HG03039 (cell line): ENCODE data around the gene COL23A1.
"Not testable (repeated sequence)": the region's sequence is repeated elsewhere in the genome, so short reads cannot be mapped to it uniquely, and the experiment has no call there.

ENCODE experiments used
- ATAC-seq: cut with Tn5 transposase; IDR thresholded peaks from one replicate; pipeline ENCODE4 v1.9.1; 2021; ENCODE audit warnings: mild to moderate bottlenecking, moderate library complexity; ENCODE audit not compliant: unreplicated experiment

The COL23A1 gene

DNA sequence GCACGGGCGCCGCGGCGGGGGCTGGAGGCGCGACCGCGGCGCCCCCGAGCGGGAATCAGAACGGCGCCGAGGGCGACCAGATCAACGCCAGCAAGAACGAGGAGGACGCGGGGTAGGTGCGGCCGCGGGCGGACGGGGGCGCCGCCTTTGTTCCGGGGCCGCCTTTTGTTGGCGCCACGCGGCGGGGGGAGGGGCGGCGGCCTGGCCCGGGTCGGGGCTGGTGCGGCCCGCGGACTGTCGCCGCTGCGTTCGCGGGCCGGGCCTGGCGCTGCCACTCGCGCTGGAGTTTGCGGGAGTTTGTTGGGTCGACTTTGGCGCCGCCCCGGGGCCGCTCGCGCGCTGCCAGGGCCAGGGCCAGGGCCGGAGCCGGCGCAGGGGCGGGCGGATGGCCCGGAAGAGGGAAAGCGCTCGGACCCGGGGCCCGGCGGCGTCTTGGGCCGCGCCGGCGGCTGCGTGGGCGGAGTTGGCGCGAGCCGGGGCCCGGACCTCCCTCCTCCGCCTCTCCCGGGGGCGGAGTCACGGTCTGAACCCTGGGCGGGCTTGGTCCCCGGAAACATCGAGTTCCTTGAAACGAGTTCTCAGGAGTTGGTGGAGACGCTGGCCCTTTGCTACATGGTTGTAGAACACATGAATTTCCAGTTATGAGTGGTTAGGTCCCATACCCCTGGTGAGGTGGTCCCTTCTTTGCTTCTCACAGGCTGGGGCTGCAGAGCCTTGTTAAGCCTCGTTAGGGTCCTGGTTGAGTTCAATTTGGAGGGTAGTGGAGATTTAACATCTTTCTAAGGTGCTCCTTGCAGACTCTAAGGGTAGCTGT lies 385.1 kb downstream of the COL23A1 start:
- ATAC-seq = peak; percentile 38

DNA sequence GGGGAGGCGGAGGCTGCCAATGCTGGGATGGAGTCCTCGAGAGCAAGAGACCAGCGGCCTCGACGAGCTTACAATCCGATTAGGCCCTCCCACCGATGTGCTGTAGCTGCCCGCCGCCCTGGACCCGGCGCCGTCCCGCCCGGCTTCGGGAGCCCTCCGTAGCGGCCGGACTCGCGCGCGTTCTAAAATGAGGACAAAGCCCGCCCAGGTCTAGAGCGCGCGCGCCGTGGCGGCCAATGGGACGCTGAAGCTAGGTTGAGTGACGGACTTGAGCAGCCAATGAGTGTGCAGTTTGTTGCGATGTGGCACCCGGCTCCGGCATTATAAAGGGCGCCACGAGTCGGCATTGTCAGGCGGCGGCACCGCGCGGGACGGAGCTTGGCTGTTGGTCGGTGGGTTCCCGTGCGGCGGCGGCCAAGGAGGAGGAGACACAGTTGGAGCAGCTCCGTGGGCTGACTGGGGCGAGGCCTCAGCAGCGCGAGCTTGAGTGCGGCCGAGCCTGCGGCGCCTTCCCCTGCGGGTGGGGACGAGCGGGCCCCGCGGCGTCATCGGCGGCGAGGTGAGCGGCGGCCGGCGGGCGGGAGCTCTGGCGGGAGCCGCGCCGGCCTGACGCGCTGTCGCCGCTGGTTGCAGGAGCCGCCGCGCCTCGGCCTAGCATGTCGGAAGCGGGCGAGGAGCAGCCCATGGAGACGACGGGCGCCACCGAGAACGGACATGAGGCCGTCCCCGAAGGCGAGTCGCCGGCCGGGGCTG lies 385.8 kb downstream of the COL23A1 start, which contains the start of gene HNRNPAB:
Gene HNRNPAB, plus strand, starts transcription at position 352 of the 753 bp plus-strand sequence. Its CDS starts 305 bp downstream, at position 657.
- ATAC-seq = peak; percentile 82

DNA sequence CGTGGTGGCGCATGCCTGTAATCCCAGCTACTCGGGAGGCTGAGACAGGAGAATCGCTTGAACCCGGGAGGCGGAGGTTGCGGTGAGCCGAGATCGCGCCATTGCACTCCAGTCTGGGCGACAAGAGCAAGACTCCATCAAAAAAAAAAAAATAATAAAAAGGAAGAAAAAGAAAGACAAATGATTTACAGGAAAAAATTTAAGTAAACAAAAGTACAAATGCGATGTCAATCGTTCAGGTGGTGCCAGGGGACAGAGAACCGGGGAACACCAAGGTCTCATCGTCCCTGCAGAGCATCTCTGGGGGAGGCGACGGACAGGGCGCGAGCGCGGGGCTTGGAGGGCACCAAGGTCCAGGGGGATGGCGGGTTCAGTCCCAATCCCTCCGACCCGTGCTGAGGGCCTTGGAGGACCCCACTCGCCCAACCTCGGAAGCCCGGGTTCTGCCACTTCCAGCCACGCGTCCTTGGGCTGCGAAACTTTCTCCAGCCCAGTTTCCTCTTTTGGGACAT lies 386.5 kb downstream of the COL23A1 start:
- ATAC-seq = no peak

DNA sequence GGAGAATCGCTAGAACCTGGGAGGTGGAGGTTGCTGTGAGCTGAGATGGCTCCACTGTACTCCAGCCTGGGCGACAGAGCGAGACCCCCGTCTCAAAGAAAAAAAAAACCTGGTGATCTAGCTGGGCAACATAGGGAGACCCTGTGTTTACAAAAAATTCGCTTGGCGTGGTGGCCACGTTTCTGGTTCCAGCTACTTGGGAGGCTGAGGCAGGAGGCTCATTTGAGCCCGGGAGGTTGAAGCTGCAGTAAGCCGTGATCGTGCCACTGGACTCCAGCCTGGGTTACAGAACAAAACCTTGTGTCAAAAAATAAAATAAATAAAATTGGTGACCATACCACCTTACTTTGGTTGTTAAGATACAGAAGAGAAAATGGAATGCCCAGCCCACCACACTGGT lies 387.7 kb downstream of the COL23A1 start:
- ATAC-seq = no peak

DNA sequence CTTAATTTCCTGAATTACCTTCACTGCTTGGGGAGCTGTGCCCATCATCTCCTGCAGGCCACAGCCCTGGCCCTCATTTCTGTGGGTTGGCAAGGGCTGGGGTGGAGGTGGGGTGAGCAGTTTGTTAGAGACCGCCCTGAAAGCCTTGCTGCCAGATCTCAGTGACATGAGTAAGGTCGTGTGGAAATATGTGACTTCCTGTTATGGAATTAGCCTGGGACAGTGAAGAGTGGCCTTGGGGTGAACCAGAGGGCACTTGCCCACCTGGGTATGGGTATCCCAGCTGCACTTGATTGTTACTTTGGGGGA lies 388.3 kb downstream of the COL23A1 start:
- ATAC-seq = no peak

DNA sequence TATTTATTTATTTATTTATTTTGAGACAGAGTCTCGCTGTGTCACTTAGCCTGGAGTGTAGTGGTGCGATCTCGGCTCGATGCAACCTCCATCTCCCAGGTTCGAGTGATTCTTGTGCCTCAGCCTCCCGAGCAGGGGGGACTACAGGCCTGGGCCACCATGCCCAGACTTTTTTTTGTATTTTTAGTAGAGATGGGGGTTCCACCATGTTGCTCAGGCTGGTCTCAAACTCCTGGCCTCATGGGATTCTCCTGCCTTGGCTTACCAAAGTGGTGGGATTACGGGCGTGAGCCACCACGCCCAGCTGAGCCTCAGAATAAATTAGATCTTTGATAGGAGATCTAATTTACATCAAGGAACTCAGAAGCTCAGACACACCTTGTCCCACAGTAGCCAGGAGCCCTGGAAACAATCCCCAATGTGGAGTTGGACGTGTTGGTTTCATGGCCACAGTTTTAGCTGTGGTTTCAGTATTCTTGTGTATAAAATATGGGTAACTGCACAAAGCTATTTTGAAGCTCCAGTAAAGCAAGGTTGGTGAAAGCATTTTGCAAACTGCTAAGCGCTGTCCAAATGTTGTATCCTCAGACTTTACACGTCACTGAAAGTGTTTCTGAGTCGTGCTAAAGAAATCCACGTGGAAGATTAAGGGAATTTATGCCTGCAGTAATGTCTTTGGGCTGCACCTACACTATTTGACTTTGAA lies 388.8 kb downstream of the COL23A1 start:
- ATAC-seq = no peak

DNA sequence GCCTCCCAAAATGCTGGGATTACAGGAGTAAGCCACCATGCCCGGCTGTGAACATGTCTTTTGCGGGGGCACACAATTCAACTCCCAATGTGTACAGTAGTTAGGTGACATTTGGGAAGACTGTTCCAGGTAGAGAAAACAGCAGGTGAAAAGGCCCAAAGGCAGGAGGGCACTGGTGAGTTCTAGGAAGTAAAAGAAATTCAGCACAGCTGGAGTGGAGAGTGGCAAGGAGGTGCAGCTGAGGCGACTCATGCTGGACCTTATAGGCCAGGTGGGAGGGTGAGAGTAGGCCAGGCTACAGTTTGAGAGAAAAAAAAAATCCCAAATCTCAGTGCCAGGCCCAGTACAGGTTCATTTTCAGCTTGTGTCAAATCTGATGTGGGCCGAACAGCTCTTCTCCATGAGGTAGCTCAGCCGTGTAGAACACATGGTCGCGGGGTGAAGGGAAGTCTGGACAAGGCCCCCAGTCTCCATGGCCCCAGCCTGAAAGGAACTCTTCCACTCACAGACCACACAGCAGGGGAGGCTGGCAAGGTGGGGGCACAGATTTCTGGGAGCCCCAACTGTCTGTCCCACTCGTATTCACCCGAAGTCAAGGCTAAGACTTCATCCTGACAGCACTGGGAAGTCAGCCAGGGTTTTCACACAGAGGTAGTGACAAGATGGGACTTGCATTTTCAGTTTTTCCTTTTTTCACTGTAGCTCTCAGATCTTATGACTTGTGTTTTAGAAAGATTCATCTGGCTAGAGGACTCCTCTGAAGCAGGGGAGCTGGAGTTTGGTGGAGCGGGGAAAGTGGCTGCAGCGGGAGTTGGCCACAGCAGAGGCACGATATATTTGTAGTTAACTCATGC lies 390.4 kb downstream of the COL23A1 start:
- no peak for ATAC-seq

DNA sequence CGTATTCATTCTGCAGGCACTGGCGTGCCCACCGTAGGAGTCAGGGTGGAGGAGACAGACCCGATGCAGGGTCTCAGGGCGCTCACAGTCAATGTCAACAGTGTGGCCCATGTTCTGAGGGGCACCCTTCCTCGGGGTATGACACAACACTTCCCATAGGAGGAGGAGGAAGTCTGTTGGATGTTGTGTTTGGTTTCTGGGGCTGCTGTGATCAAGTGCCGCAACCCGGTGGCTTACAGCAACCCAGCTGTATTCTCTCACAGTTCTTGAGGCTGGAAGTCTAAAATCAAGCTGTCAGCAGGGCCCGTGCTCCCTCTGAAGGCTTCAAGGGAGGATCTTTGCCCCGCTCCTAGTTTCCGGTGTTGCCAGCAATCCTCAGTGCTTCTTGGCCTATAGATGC lies 391.5 kb downstream of the COL23A1 start:
- no peak for ATAC-seq

DNA sequence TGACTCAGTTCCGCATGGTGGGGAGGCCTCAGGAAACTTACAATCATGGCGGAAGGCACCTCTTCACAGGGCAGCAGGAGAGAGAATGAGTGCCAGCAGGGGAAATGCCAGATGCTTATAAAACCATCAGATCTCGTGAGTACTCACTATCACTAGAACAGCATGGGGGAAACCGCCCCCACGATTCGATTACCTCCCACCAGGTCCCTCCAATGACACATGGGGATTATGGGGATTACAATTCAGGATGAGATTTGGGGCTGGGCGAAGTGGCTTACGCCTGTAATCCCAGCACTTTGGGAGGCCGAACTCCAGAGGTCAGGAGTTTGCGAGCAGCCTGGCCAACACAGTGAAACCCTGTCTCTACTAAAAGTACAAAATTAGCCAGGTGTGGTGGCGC lies 392.0 kb downstream of the COL23A1 start:
- ATAC-seq = not testable (repeated sequence)

DNA sequence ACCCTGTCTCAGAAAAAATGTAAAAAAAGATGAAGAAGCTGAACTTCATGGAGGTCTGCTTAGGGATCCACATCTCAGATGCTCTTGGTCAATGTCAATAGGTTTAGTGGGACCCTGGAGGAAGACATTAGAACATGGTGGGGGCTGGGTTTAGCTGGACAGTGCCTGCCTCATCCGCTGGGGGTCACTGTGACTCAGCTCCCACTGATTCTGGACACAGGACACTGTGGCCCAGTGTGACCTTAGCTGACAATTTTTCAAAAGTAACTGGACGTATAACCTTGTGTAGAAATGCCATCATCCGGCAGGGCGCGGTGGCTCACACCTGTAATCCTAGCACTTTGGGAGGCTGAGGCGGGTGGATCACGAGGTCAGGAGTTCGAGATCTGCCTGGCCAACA lies 393.2 kb downstream of the COL23A1 start:
- no peak for ATAC-seq

DNA sequence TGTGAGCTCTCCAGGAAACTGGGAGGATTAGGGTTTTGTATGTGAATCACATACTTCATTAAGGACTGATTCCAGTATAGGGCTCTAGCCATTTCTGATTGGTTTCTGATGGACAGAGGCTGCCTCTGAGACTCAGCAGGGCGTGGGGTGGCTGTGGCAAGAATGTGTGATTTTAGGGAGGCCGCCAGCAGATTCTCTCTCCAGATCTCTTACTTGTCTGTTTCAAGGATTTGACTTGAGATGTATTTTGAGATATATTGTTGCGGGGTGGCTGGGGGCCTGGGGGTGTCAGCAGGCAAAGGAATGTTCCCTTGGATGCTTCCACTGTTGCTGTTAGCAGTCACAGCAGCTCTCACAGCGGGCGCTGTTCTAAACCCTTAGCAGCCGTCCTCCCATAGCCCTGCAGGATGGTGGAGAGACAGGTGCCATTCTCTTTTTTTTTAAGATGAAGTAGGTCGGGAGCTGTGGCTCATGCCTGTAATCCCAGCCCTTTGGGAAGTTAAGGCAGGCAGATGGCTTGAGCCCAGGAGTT lies 393.8 kb downstream of the COL23A1 start:
- no peak for ATAC-seq

DNA sequence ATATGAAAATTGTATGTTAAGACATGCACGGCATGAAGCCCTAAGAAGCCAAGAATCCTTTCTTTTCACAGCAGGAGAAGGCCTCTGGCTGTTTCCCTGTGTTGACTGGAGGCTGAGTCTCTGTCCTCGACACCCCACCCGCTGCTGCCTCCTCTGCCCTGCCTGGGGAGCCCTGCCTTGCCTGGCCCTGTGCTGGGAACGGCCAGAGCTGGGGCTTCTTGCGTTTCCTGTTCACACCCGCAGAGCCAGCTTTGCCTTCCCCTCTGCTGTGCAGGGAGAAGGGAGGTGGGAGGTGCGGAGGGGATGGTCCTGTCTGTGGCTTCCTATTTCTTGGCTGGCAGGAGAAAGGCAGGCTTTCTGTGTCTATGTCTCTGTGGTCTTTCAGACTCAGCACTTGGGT lies 396.2 kb downstream of the COL23A1 start:
- ATAC-seq = no peak

DNA sequence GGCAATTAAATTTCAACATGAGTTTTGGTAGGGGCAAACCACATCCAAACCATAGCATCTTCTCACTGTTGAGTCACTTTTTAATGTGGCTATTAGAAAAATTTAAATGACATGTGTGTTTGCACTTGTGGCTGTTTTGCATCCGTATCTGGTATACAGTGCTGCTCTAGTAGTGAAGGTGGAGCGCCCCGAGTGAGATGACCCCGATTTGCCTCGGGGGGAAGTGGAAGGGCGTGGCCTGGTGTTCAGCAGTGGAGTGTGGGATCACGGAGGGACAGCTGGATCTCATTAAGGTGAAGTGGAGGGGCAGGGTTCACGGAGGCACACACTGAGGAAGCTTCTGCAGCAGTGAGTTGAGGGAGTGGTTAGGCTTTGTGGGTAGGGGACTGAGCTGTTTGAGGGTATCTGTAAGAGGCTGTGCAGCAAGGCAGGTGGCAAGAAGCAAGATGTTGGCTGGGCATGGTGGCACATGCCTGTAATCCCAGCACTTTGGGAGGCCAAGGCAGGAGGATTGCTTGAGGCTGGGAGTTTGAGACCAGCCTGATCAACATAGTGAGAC lies 396.9 kb downstream of the COL23A1 start:
- ATAC-seq = no peak

DNA sequence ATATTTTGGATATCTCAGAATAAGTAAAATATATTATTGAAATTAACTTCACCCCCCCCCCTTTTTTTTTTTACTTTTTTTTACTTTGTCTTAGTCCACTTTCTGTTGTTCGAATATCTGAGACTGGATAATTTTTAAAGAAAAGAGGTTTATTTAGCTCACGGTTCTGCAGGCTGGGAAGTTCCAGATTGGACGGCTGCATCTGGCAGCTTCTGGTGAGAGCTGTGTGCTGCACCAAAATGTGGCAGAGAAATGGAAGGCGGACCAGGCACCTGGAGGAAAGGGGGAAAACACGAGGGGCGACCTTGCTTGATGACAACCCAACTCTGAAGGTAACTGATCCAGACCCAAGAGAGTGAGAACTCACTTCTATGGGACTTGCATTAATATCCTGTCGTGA lies 397.4 kb downstream of the COL23A1 start:
- ATAC-seq = no peak

DNA sequence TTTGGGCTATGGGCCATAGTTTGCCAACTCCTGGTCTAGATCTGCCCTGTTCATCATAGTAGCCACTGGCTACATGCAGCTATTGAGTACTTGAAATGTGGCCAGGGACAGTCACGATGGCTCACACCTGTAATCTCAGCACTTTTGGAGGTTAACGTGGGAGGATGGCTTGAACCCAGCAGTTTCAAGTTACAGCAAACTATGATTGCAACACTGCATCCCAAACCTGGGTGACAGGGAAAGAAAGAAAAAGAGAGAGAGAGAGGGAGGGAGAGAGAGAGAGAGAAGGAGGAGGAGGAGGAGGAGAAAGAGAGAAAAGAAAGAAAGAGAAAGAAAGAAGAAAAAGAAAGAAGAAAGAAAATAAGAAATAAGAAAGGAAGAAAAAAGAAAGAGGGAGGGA lies 397.9 kb downstream of the COL23A1 start:
- ATAC-seq = no peak

DNA sequence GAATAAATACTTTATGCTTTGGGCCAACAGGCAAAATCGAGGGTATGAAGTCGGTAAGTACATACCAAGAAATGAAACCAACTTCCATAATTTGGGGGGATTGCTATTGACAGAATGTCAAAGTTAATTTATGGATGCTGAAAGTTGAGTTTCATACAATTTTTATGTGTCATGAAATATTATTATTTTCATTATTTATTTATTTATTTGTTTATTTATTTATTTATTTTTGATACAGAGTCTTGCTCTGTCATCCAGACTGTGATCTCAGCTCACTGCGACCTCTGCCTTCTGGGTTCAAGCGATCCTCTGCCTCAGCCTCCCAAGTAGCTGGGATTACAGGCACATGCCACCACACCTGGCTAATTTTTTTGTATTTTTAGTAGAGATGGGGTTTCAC lies 398.5 kb downstream of the COL23A1 start:
- ATAC-seq = no peak

DNA sequence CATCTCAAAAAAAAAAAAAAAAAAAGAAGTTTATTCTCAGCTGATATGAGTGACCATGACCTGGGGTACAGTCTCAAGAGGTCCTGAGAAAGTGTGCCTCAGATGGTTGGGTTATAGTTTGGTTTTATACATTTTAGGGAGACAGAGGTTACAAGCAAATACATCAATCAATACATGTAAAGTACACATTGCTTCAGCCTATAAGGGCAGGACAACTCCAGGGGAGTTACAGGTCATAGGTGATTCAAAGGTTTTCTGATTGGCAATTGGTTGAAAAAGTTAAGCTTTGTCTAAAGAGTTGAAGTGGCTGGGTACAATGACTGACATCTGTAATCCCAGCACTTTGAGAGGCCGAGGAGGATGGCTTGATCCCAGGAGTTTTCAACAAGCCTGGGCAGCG lies 400.8 kb downstream of the COL23A1 start:
- ATAC-seq = no peak
